Right atrium auricular region (tissue), 2 donors: ENCODE results near the gene LRIG2. TPM values are rescaled to one million over a fixed set of nuclear protein-coding genes. Genes with fewer than 3 reads are reported as not detected.
"Not testable (repeated sequence)": the region's sequence is repeated elsewhere in the genome, so short reads cannot be mapped to it uniquely, and the experiment has no call there.

Experiments
- DNase-seq: peaks from one replicate; pipeline ENCODE4 v3.0.0-alpha.2; 2019; ENCODE audit warnings: low spot score
- H3K27ac ChIP-seq, 2 donors: fragments of 200-600 bp; sonication (generic); 1 replicate in 1 of 2; 2 replicates in 1 of 2; pipeline ENCODE4 v1.5.1; 2016 to 2019
- H3K27me3 ChIP-seq, 2 donors: fragments of 200-600 bp; sonication (generic); one replicate each; pipeline versions ENCODE4 v1.5.1 to v1.6.0; 2017 to 2019
- H3K36me3 ChIP-seq: fragments of 200-600 bp; sonication (generic); one replicate; pipeline ENCODE4 v1.5.1; 2016
- H3K4me1 ChIP-seq, 2 donors: fragments of 200-600 bp; sonication (generic); one replicate each; pipeline versions ENCODE4 v1.5.1 to v1.6.0; 2017 to 2019
- H3K4me3 ChIP-seq, 2 donors: fragments of 200-600 bp; sonication (generic); 1 replicate in 1 of 2; 2 replicates in 1 of 2; pipeline ENCODE4 v1.5.1; 2017 to 2019; ENCODE audit warnings: mild to moderate bottlenecking in 1 of 2, moderate library complexity in 1 of 2
- H3K9me3 ChIP-seq, 2 donors: fragments of 200-600 bp; sonication (generic); one replicate each; pipeline ENCODE4 v1.5.1; 2019
- CTCF ChIP-seq, 2 donors: fragments of 200-600 bp; sonication (generic); IDR thresholded peaks; one replicate each; pipeline ENCODE4 v1.5.1; 2019; ENCODE audit warnings: antibody characterized with exemption in 2 of 2
- total RNA-seq, 2 donors: library from RNA; depleted of rRNA; stranded (reverse); fragments of >200 nt; gene quantifications; one replicate each; pipeline ENCODE4 v1.1.0, GENCODE V29; 2016

The LRIG2 gene
- total RNA-seq, 2 donors from 2014 or later: 7.1 to 10.4 TPM

- Histone ChIP-seq H3K9me3 (peaks cover 0 to 16% of the 10 kb centered on the region in 2 donors), H3K4me3 (no peak overlapping the region), H3K27ac (no peak overlapping the region), H3K36me3 (no peaks in the 10 kb centered on the region), H3K4me1 (no peaks in the 10 kb centered on the region), H3K27me3 (no peaks in the 10 kb centered on the region)
- no peak for TF ChIP-seq CTCF (IDR thresholded peaks at IDR 0.05)
- no peak for DNase-seq
Measured at GRCh38 chr1:113156368-113156767, 83.4 kb downstream of the LRIG2 start.

DNA sequence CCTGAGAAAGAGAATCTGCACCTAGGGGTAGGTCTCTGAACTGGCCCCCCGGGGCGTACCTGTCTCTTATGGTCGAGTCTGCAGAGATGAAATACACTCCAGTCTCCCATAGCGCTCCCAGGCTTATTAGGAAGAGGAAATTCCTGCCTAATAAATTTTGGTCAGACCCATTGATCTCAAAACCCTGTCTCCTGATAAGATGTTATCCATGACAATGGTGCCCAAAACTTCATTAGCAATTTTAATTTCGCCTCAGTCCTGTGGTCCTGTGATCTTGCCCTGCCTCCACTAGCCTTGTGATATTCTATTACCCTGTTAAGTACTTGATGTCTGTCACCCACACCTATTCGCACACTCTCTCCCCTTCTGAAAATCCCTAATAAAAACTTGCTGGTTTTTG is 85.7 kb downstream of the LRIG2 start:
- not testable (repeated sequence) for H3K27me3 ChIP-seq, H3K4me1 ChIP-seq, DNase-seq, H3K4me3 ChIP-seq, H3K36me3 ChIP-seq, H3K27ac ChIP-seq
- H3K9me3 ChIP-seq: peaks cover 0 to 16% of the 10 kb centered on the region in 2 donors

DNA sequence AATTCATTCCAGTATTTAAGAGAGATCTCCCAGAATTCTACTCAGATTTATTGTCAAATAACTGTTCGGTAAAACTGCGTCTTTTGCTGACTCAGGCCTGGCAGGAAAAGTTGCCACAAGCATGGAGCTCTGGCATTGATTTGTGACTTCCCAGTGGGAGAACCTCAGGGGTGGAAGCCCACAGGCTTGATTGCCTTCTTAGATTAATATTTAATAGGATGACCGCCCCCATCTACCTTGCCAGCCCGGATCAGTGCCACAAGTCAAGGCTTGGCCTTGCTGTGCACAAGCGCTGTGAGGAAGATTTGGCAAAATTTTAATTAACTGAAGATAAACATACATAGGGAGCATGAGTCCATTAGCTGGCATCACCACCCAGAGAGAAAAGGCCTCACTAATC is 93.5 kb downstream of the LRIG2 start:
- no peak for TF ChIP-seq CTCF (IDR thresholded peaks at IDR 0.05)
- no peak overlapping the region for H3K27ac ChIP-seq
- H3K4me3 ChIP-seq: no peak overlapping the region
- no peaks in the 10 kb centered on the region for H3K4me1 ChIP-seq
- no peaks in the 10 kb centered on the region for H3K36me3 ChIP-seq
- no peaks in the 10 kb centered on the region for H3K9me3 ChIP-seq
- H3K27me3 ChIP-seq: no peaks in the 10 kb centered on the region
- no peak for DNase-seq

DNA sequence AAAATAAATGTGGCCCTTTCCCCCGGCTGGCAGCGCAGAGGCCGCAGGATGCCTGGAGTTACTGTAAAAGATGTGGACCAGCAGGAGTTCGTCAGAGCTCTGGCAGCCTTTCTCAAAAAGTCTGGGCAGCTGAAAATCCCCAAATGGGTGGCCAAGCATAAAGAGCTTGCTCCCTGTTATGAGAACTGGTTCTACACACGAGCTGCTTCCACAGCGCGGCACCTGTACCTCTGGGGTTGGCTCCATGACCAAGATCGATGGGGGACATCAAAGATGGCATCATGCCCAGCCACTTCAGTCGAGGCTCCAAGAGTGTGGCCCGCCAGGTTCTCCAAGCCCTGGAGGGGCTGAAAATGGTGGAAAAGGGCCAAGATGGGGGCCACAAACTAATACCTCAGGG is 95.9 kb downstream of the LRIG2 start:
- Histone ChIP-seq H3K4me1 (no peaks in the 10 kb centered on the region), H3K27ac (no peak overlapping the region), H3K9me3 (peaks cover 0 to 21% of the 10 kb centered on the region in 2 donors), H3K27me3 (no peaks in the 10 kb centered on the region), H3K36me3 (no peaks in the 10 kb centered on the region), H3K4me3 (no peak overlapping the region)
- no peak for TF ChIP-seq CTCF (IDR thresholded peaks at IDR 0.05)
- no peak for DNase-seq

DNA sequence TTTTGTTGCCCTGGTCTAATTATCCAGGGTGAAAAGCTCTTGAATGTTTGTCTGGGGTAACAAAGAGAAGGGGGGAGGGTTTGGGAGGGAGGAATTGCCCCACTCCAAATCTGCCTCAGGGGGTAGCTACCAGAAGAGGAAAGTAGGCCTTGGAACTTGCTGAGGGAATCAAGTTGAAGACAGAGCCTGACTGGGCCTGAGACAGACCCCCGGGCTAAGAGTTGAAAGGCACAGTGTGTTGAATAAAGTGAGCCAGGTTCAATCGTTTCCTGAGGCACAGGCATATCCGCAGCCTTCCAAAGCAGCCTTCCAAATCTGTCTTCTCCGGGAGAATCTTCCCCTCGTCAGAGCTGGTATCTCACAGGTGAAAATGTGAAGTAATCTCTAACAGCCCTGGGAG is 96.6 kb downstream of the LRIG2 start:
- H3K27me3 ChIP-seq: no peaks in the 10 kb centered on the region
- no peaks in the 10 kb centered on the region for H3K36me3 ChIP-seq
- H3K4me1 ChIP-seq: no peaks in the 10 kb centered on the region
- peaks cover 0 to 21% of the 10 kb centered on the region in 2 donors for H3K9me3 ChIP-seq
- H3K27ac ChIP-seq: no peak overlapping the region
- no peak for DNase-seq
- no peak overlapping the region for H3K4me3 ChIP-seq
- TF ChIP-seq CTCF (IDR thresholded peaks at IDR 0.05): no peak

- no peaks in the 10 kb centered on the region for H3K36me3 ChIP-seq
- no peaks in the 10 kb centered on the region for H3K27me3 ChIP-seq
- no peaks in the 10 kb centered on the region for H3K4me1 ChIP-seq
- DNase-seq: no peak
- no peak for TF ChIP-seq CTCF (IDR thresholded peaks at IDR 0.05)
- H3K9me3 ChIP-seq: peaks cover 0 to 21% of the 10 kb centered on the region in 2 donors
- H3K4me3 ChIP-seq: no peak overlapping the region
- H3K27ac ChIP-seq: no peak overlapping the region
Measured at GRCh38 chr1:113170519-113170918, 97.5 kb downstream of the LRIG2 start.
